GM20000 (cell line): ENCODE results near the gene MGAT4A.
A peak's percentile ranks its signal among the peaks of the same experiment; 100 is the strongest.

Experiments used
- DNase-seq: peaks from one replicate; pipeline ENCODE4 v3.0.0; 2012; ENCODE audit warnings: low spot score
- TF ChIP-seq, protein P1 (sequence below): IDR thresholded peaks from 2 replicates; pipeline ENCODE4 v1.5.1; 2012; ENCODE audit warnings: mild to moderate bottlenecking, control low read depth; ENCODE audit errors: extremely low read depth, missing control alignments

Gene MGAT4A

DNA sequence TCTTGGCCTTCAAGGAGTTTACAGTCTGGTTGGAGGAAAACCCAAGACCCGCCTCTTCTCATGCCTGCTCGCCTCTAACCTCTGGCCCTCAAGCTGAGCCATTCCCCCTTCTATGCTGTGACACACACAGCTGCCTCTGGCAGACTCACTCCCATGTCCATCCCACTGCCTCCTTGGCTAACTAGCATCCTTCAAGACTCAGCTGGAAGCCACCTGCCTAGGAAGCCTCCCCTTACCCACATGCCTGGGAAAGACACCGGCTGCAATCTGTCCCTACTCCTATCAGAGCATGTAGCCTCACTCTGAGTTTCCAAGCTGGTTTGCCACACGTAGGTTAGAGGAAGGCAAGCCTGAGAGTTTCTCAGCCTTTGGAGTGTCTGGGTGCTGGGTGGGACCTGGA lies 6.9 kb upstream of the MGAT4A start:
- TF ChIP-seq, protein P1, sequence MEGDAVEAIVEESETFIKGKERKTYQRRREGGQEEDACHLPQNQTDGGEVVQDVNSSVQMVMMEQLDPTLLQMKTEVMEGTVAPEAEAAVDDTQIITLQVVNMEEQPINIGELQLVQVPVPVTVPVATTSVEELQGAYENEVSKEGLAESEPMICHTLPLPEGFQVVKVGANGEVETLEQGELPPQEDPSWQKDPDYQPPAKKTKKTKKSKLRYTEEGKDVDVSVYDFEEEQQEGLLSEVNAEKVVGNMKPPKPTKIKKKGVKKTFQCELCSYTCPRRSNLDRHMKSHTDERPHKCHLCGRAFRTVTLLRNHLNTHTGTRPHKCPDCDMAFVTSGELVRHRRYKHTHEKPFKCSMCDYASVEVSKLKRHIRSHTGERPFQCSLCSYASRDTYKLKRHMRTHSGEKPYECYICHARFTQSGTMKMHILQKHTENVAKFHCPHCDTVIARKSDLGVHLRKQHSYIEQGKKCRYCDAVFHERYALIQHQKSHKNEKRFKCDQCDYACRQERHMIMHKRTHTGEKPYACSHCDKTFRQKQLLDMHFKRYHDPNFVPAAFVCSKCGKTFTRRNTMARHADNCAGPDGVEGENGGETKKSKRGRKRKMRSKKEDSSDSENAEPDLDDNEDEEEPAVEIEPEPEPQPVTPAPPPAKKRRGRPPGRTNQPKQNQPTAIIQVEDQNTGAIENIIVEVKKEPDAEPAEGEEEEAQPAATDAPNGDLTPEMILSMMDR, result no peak
- DNase-seq, result no peak

DNA sequence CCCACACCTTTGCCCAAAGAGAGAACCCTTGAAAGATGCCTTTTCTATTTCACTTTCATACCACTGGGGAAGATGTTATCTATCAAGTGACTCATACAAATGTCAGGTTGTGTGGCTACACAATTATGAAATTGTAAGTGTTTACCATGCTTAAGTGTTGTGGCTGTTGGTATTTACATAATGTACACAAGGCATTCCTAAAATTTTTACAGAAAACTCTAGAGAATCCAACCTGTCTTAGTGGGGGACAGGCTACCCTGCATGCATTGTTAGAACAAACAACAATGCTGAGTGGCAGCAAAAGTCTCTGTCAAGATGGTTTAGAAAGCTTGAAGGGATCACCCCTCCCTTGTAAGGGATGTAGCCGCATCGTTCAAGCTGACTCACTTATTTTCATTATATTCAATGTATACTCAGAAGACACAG lies 5.5 kb upstream of the MGAT4A start:
- DNase-seq, result no peak
- TF ChIP-seq, protein P1, result no peak

DNA sequence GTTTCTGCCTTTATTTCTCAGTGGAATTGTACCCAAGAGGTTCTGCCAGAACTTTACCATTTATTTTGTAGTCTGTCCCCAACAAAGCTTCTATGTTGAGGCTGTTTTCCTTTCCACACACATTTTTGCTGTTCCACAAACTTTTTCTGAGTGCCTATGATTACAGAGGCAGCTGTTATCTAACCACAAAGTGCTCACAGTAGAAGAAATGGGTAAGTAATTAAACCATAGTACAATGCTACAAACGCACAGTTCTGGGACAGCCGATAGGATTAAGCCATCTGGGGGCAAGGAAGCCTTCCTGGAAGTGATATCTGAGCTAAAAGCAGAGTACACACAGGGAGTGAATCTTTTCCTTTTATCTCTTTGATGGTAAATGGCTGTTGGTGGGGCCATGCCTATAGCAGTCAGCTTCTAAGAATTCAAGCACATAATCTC lies 3.9 kb upstream of the MGAT4A start:
- TF ChIP-seq, protein P1, result no peak
- no peak for DNase-seq

DNA sequence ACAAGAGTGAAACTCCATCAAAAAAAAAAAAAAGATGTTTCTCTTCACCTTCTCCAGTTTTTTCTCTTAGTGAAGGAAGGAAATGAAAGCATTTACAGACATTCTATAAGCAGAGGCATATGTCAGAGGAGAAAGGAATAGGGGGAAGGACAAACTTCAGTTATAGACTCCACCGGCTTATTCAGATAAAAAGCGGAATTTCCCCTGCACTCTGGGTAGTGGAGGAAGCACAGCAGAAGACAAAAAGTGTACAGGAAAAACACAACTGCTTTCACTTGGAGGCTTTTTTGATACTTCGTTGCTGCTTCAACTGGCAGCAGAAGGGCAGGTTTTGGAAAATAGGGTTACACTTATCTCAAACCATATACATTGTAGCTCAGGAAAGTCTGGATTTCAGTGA lies 3.2 kb upstream of the MGAT4A start:
- DNase-seq, result no peak
- TF ChIP-seq, protein P1, result no peak

DNA sequence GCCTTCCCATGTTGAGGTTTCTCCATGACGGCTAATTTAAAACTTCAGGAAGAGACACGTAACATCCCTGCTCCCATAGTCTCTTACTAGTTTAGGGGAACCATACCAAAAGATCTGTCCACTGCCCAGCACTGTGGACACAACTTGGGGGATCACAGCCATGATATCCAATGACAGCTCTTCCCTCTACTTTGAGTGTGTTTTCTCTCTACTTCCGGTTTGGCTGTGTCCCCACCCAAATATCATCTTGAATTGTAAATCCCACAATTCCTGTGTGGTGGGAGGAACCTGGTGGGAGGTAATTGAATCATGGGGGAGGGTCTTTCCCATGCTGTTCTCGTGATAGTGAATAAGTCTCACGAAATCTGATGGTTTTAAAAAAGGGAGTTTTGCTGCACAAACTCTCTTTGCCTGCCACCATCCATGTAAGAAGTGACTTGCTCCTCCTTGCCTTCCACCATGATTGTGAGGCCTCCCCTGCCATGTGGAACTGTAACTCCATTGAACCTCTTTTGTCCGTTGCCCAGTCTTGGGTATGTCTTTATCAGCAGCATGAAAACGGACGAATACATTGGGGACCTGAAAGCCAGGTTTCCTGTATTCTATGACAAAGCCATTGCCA lies 1.6 kb upstream of the MGAT4A start:
- TF ChIP-seq, protein P1, result no peak
- DNase-seq, result no peak

DNA sequence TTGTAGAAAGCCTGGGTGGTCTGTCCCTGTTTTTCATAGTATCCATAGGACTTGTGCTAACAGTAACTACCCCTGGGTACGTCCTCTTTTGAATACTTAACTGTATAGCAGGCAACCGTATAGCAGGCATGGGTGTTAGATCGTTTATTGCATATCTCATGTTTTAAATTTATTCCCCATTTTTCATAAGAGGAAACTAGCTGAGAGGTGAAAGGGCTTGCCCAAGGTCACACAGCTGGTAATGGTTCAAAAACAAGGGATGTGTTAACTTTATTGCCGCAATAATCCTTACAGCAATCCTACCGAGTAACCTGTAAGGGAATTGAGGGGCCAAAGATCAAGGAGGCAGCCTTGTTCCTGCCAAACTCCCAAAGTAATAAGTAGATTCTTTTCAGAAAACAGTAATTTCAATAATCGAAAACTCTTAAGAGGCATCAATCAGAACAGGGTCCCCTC lies 990 bp upstream of the MGAT4A start:
- TF ChIP-seq, protein P1, result no peak
- DNase-seq, result no peak

DNA sequence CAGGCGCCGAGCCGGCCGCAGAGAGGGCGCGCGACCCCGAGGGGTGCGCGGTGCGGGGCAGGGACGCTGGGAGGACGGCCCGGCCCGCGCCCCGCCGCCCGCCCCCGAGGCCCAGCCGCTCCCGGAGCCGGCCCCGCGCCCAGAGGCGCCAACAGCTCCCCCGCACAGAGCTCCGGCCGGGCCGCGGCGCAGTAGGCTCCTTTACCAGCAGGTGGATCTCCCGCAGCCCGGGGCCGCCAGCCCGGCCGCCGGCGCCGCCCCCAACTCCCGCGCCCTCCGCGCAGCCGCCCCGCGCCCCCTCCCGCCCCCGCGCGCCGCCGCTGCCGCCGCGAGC lies 258 bp downstream of the MGAT4A start:
- TF ChIP-seq, protein P1, result no peak
- peak; percentile 89 for DNase-seq
